A549 (cell line): ENCODE data around the gene BPIFA1. TPM values are rescaled to one million over a fixed set of nuclear protein-coding genes. Genes with fewer than 3 reads are reported as not detected.

Experiments used
- ATAC-seq, 2 experiments: fragments of 200-7000 bp in 1 of 2; fragments of >200 bp in 1 of 2; cut with Nextera tagmentation in 1 of 2; cut with Tn5 transposase in 1 of 2; 3 replicates each; pipeline versions ENCODE4 v1.8.0 to v1.9.1; 2018 to 2020; ENCODE audit warnings: mild to moderate bottlenecking in 1 of 2, moderate library complexity in 1 of 2
- CTCF ChIA-PET: fragments of 300-600 bp; sonication (Branson Sonifier 250); formaldehyde crosslinking; extraction: SDS; loops from one replicate; lab custom pipeline; 2021; ENCODE audit warnings: antibody characterized with exemption, inconsistent platforms; lab: Yijun Ruan, JAX
- POLR2A ChIA-PET: fragments of 350-600 bp; formaldehyde crosslinking; extraction: SDS; loops from one replicate; lab custom pipeline; 2021; ENCODE audit warnings: antibody characterized with exemption, inconsistent platforms; lab: Yijun Ruan, JAX
- DNase-seq, 2 experiments: peaks; one replicate each; pipeline versions ENCODE4 v3.0.0 to v3.0.0-alpha.2; 2011 to 2016; ENCODE audit warnings: low read depth in 1 of 2, low spot score in 1 of 2
- FAIRE-seq: peaks from 2 replicates; lab custom pipeline; 2011; peaks lifted over from hg19 to GRCh38; lab: Jason Lieb, UNC
- H3K27ac ChIP-seq, 2 experiments: fragments of >200 bp; sonication (Bioruptor Twin); formaldehyde crosslinking; 3 replicates each; pipeline ENCODE4 v1.5.1; 2016 to 2017
- H3K4me1 ChIP-seq: fragments of >200 bp; sonication (Bioruptor Twin); formaldehyde crosslinking; 3 replicates; pipeline ENCODE4 v1.6.1; 2016
- H3K4me2 ChIP-seq: fragments of >200 bp; sonication (Bioruptor Twin); formaldehyde crosslinking; 3 replicates; pipeline ENCODE4 v1.6.1; 2016
- H3K4me3 ChIP-seq: fragments of >200 bp; sonication (Bioruptor Twin); formaldehyde crosslinking; 3 replicates; pipeline ENCODE4 v1.5.1; 2016
- H3K9me3 ChIP-seq: fragments of >200 bp; sonication (Bioruptor Twin); formaldehyde crosslinking; 3 replicates; pipeline ENCODE4 v1.6.1; 2016
- CBX8 ChIP-seq: fragments of 200-600 bp; sonication (generic); IDR thresholded peaks from 2 replicates; pipeline ENCODE4 v1.6.1; 2016
- EHF ChIP-seq: fragments of 250-450 bp; sonication (Bioruptor Pico); IDR thresholded peaks from 2 replicates; pipeline ENCODE4 v1.5.0; 2020; ENCODE audit warnings: mild to moderate bottlenecking
- EHMT2 ChIP-seq: fragments of 200-600 bp; sonication (generic); IDR thresholded peaks from 2 replicates; pipeline ENCODE4 v1.6.1; 2016; ENCODE audit warnings: antibody characterized with exemption, low read depth, mild to moderate bottlenecking, moderate library complexity
- GATA3 ChIP-seq: IDR thresholded peaks from 2 replicates; pipeline ENCODE4 v1.6.1; 2012; ENCODE audit warnings: borderline replicate concordance
- HEYL ChIP-seq: fragments of 250-450 bp; sonication (Bioruptor Pico); IDR thresholded peaks from 2 replicates; pipeline ENCODE4 v1.8.0; 2021; ENCODE audit warnings: mild to moderate bottlenecking, moderate library complexity
- HOXB13 ChIP-seq: fragments of 250-450 bp; sonication (Bioruptor Pico); IDR thresholded peaks from 2 replicates; pipeline ENCODE4 v1.5.0; 2020; ENCODE audit warnings: low read depth, mild to moderate bottlenecking, moderate library complexity
- HOXB5 ChIP-seq: fragments of 250-450 bp; sonication (Bioruptor Pico); IDR thresholded peaks from 2 replicates; pipeline ENCODE4 v1.5.0; 2020; ENCODE audit warnings: mild to moderate bottlenecking, moderate library complexity
- KDM1A ChIP-seq: fragments of 200-600 bp; sonication (generic); IDR thresholded peaks from 2 replicates; pipeline ENCODE4 v1.6.1; 2016; ENCODE audit warnings: low read depth, mild to moderate bottlenecking
- KDM5A ChIP-seq: fragments of 200-600 bp; sonication (generic); IDR thresholded peaks from 2 replicates; pipeline ENCODE4 v1.6.1; 2016; ENCODE audit warnings: antibody characterized with exemption, mild to moderate bottlenecking
- NFE2L2 ChIP-seq: fragments of 150-350 bp; conservative IDR thresholded peaks from 2 replicates; pipeline ENCODE4 v1.6.1; 2014; ENCODE audit warnings: low read length
- PHF8 ChIP-seq: fragments of 200-600 bp; sonication (generic); IDR thresholded peaks from 2 replicates; pipeline ENCODE4 v1.6.1; 2016; ENCODE audit warnings: low read depth, mild to moderate bottlenecking, antibody characterized with exemption, moderate library complexity, borderline replicate concordance
- POLR2A ChIP-seq: IDR thresholded peaks from 2 replicates; pipeline ENCODE4 v1.6.1; 2012; ENCODE audit warnings: mild to moderate bottlenecking, low read length
- SREBF2 ChIP-seq: fragments of 450-650 bp; IDR thresholded peaks from 2 replicates; pipeline ENCODE4 v1.6.1; 2014; ENCODE audit warnings: mild to moderate bottlenecking, moderate library complexity
- ZC3H11A ChIP-seq: fragments of 450-650 bp; IDR thresholded peaks from 2 replicates; pipeline ENCODE4 v1.6.1; 2014; ENCODE audit warnings: antibody characterized with exemption, mild to moderate bottlenecking
- ZFP36 ChIP-seq: fragments of 450-650 bp; IDR thresholded peaks from 2 replicates; pipeline ENCODE4 v1.6.1; 2014; ENCODE audit warnings: borderline replicate concordance; ENCODE audit not compliant: partially characterized antibody
- ZNF302 ChIP-seq: fragments of 250-450 bp; sonication (Bioruptor Pico); IDR thresholded peaks from 2 replicates; pipeline ENCODE4 v1.9.0; 2021; ENCODE audit warnings: inconsistent platforms, mild to moderate bottlenecking, moderate library complexity
- ZSCAN20 ChIP-seq: fragments of 250-450 bp; sonication (Bioruptor Pico); IDR thresholded peaks from 2 replicates; pipeline ENCODE4 v1.8.0; 2022; ENCODE audit warnings: mild to moderate bottlenecking, moderate library complexity
- WGBS: methylation state at CpG from one replicate; pipeline ENCODE4 v1.1.6; 2017; ENCODE audit errors: missing lambda C conversion rate; 5-methylcytosine and 5-hydroxymethylcytosine counted together
- polyA plus RNA-seq, 4 experiments: library from polyadenylated mRNA; depleted of rRNA in 3 of 4; stranded (reverse); fragments of >200 nt; fragmentation: RNase III in 1 of 4; extraction: RNeasy Plus Mini Kit Qiagen cat#74134 plus additional on column Dnase treatment in 1 of 4; gene quantifications; 2 replicates in 3 of 4; 3 replicates in 1 of 4; pipeline ENCODE4 v1.2.3, GENCODE V29; 2011 to 2017
- TF ChIP-seq, protein P1 (sequence below): fragments of >200 bp; sonication (Bioruptor Twin); formaldehyde crosslinking; IDR thresholded peaks from 3 replicates; pipeline ENCODE4 v1.6.1; 2016
- TF ChIP-seq, protein P2 (sequence below): fragments of 250-450 bp; sonication (Bioruptor Pico); IDR thresholded peaks from 2 replicates; pipeline ENCODE4 v1.5.0; 2021; ENCODE audit warnings: mild to moderate bottlenecking, moderate library complexity, borderline replicate concordance
- TF ChIP-seq, protein P3 (sequence below): IDR thresholded peaks from 2 replicates; pipeline ENCODE4 v1.6.1; 2012; ENCODE audit warnings: low read depth, borderline replicate concordance

Gene BPIFA1
- polyA plus RNA-seq, 2 of the 4 experiments (the other 2 are of a cell fraction), result not detected

DNA sequence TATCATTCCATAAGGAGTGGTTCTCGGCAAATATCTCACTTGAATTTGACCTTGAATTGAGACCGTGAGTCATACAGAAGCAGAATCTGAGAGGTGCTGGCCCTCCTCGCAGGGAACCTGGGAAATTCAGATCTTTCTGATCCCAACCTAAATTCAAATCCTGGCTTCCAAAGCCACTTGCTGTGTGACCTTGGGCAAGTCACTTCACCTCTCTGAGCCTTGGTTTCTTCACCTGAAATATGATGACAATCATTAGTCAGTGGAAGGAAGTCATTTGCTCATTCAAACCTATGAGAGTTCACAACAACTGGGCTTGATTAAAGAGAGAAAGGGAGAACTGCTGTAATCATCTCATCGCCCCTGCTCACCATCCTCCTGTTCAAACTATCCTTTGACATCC, 11.4 kb upstream of the BPIFA1 start:
- TF ChIP-seq HOXB13 (CRISPR knock-in tag), result no peak

DNA sequence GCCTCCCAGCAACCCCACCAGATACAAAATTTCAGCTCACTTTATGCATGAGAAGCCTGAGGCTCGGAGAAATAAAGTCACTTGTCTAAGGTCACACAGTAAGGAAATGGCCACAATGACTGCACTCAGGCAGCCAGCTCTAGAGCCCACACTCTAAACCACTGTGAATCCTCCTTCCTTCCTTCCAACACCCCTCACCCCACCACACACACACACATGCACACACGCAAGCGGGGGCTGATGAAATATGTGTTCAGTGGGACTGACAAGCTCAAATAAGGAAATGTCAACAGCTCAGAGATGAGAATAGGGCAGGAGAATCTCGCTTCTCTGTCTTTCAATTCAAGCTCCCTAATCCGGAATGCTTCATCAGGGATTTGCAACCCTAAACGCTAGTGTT, 6.0 kb upstream of the BPIFA1 start:
- ATAC-seq (no peak), FAIRE-seq (no peak), DNase-seq (no peak)
- POLR2A ChIA-PET, result no interaction called here
- Histone ChIP-seq H3K4me3 (no peak overlapping the region), H3K4me2 (no peak overlapping the region), H3K4me1 (no peaks in the 10 kb centered on the region), H3K9me3 (no peaks in the 10 kb centered on the region), H3K27ac (no peak overlapping the region)
- CTCF ChIA-PET, result interaction anchor here (0.8 to 1.8 kb wide), 3 partner anchors 18 to 27 kb away, joined by 3 to 6 read pairs (median 6); no protein-coding TSS in a partner anchor
- TF ChIP-seq KDM1A (no peak), KDM5A (no peak), EHF (CRISPR knock-in tag) (no peak), CBX8 (no peak)
- 26% methylated on average over 6 of the region's 6 CpGs for WGBS

More for the DNA sequence above, 11.4 kb upstream of the BPIFA1 start:
- no peak for FAIRE-seq
- ATAC-seq, result no peak
- Histone ChIP-seq H3K4me3 (no peak overlapping the region), H3K27ac (no peak overlapping the region), H3K9me3 (no peaks in the 10 kb centered on the region), H3K4me2 (no peak overlapping the region), H3K4me1 (no peaks in the 10 kb centered on the region)
- ChIA-PET POLR2A (no interaction called here), CTCF (interaction anchor here (0.9 to 1.1 kb wide), 2 partner anchors 11 to 322 kb away, joined by 3 read pairs; partner anchors contain the start of gene BPIFA1)
- DNase-seq, result no peak
- WGBS, result 48% methylated on average over 4 of the region's 4 CpGs

DNA sequence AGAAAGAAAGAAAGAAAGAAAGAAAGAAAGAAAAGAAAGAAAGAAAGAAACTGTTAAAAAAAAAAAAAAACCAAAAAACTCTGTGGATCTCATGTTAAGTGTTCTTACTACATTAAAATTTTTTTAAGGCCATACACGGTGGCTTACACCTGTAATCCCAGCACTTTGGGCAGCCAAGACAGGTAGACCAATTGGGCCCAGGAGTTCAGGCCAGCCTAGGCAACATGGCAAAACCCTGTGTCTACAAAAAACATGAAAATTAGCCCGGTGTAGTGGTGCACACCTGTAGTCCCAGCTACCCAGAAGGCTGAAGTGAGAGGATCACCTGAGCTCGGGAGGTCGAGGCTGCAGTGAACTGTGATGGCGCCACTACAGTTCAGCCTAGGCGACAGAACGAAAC, 4.6 kb upstream of the BPIFA1 start:
- no peak for FAIRE-seq
- Histone ChIP-seq H3K4me2 (no peak overlapping the region), H3K9me3 (no peaks in the 10 kb centered on the region)
- POLR2A ChIA-PET, result no interaction called here
- ATAC-seq, result no peak
- no peak for DNase-seq
- TF ChIP-seq HOXB13 (CRISPR knock-in tag) (no peak), EHMT2 (no peak), ZC3H11A (no peak), ZSCAN20 (CRISPR knock-in tag) (no peak), ZFP36 (no peak), NFE2L2 (no peak), GATA3 (no peak), PHF8 (no peak), SREBF2 (no peak), ZNF302 (no peak), HOXB5 (CRISPR knock-in tag) (no peak)
- TF ChIP-seq, protein P1, sequence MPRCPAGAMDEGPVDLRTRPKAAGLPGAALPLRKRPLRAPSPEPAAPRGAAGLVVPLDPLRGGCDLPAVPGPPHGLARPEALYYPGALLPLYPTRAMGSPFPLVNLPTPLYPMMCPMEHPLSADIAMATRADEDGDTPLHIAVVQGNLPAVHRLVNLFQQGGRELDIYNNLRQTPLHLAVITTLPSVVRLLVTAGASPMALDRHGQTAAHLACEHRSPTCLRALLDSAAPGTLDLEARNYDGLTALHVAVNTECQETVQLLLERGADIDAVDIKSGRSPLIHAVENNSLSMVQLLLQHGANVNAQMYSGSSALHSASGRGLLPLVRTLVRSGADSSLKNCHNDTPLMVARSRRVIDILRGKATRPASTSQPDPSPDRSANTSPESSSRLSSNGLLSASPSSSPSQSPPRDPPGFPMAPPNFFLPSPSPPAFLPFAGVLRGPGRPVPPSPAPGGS, result no peak
- TF ChIP-seq, protein P2, sequence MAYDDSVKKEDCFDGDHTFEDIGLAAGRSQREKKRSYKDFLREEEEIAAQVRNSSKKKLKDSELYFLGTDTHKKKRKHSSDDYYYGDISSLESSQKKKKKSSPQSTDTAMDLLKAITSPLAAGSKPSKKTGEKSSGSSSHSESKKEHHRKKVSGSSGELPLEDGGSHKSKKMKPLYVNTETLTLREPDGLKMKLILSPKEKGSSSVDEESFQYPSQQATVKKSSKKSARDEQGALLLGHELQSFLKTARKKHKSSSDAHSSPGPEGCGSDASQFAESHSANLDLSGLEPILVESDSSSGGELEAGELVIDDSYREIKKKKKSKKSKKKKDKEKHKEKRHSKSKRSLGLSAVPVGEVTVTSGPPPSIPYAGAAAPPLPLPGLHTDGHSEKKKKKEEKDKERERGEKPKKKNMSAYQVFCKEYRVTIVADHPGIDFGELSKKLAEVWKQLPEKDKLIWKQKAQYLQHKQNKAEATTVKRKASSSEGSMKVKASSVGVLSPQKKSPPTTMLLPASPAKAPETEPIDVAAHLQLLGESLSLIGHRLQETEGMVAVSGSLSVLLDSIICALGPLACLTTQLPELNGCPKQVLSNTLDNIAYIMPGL (CRISPR knock-in tag), result no peak
- TF ChIP-seq, all 56 proteins: peak for 0
- Histone ChIP-seq H3K27ac (no peak overlapping the region), H3K4me3 (no peak overlapping the region), H3K4me1 (no peaks in the 10 kb centered on the region)
- WGBS, result 24% methylated on average over 7 of the region's 7 CpGs
- CTCF ChIA-PET, result interaction anchor here (0.7 to 1.2 kb wide), 3 partner anchors 38 to 72 kb away, joined by 3 to 4 read pairs (median 3); no protein-coding TSS in a partner anchor

DNA sequence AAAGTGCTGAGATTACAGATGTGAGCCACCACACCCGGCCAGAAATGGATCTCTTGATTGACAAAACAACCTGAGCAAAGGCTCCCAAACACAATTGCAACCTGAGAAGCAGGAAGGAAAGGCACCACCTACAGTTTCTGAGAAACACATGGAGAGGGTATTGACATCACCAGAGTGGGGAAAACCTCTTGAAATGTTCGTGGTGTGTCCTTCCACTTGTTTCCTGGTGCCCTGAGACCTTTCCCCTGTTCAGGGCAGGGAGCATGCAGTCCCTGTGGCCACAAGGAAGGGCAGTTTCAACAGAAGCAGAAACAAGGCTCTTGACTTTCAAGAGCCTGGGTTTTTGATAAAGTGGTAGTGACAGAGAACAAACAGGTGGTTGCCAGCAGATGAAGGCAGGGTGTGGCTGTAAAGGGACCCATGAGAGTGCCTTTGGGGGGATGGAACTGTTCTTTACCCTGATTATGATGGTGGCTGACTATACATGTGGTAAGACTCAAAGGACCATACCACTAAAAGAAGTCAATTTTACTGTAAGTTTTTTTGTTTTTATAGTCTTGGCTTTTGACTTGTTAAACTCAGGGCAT, 3.2 kb upstream of the BPIFA1 start:
- DNase-seq (no peak), FAIRE-seq (no peak), ATAC-seq (no peak)
- POLR2A ChIA-PET, result no interaction called here
- H3K4me2 ChIP-seq, result no peak overlapping the region
- H3K4me3 ChIP-seq, result no peak overlapping the region
- CTCF ChIA-PET, result no interaction called here
- WGBS, result 0% methylated on average over 2 of the region's 2 CpGs
- no peaks in the 10 kb centered on the region for H3K4me1 ChIP-seq
- TF ChIP-seq POLR2A, result no peak
- no peak for TF ChIP-seq KDM5A
- TF ChIP-seq HEYL (CRISPR knock-in tag), result no peak
- TF ChIP-seq, protein P3, sequence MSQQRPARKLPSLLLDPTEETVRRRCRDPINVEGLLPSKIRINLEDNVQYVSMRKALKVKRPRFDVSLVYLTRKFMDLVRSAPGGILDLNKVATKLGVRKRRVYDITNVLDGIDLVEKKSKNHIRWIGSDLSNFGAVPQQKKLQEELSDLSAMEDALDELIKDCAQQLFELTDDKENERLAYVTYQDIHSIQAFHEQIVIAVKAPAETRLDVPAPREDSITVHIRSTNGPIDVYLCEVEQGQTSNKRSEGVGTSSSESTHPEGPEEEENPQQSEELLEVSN, result no peak
- TF ChIP-seq, all 56 proteins: peak for 0
- Histone ChIP-seq H3K9me3 (no peaks in the 10 kb centered on the region), H3K27ac (no peak overlapping the region)
